WTC11 (cell line): ENCODE results near the gene PTGER2. TPM values are rescaled to one million over a fixed set of nuclear protein-coding genes. Genes with fewer than 3 reads are reported as not detected.
A peak's percentile ranks its signal among the peaks of the same experiment; 100 is the strongest.

Experiments used
- ATAC-seq: fragments of 200-7000 bp; cut with Tn5 transposase; 2 replicates; pipeline ENCODE4 v1.10.0; 2021; ENCODE audit warnings: mild to moderate bottlenecking, moderate library complexity
- CTCF ChIA-PET: fragments of 300-600 bp; sonication (Branson Sonifier 250); formaldehyde crosslinking; loops from one replicate; lab custom pipeline; 2021; ENCODE audit warnings: antibody characterized with exemption; lab: Charles Lee
- POLR2A ChIA-PET: fragments of 350-600 bp; sonication (Branson Sonifier 250); formaldehyde crosslinking; loops from one replicate; lab custom pipeline; 2021; ENCODE audit warnings: antibody characterized with exemption; lab: Charles Lee
- DNase-seq: peaks from one replicate; pipeline ENCODE4 v3.0.0; 2021; ENCODE audit warnings: low spot score
- H3K27ac Mint-ChIP-seq: 2 replicates; pipeline ENCODE4 v1.8.0; 2021; ENCODE audit warnings: mixed read lengths
- H3K27me3 Mint-ChIP-seq: 2 replicates; pipeline ENCODE4 v1.8.0; 2021; ENCODE audit warnings: low read depth, mild to moderate bottlenecking, moderate library complexity, mixed read lengths
- H3K36me3 Mint-ChIP-seq: 2 replicates; pipeline ENCODE4 v1.8.0; 2021; ENCODE audit warnings: mixed read lengths
- H3K4me1 Mint-ChIP-seq: 2 replicates; pipeline ENCODE4 v1.8.0; 2022; ENCODE audit warnings: mixed read lengths
- H3K4me3 Mint-ChIP-seq: 2 replicates; pipeline ENCODE4 v1.8.0; 2021; ENCODE audit warnings: mild to moderate bottlenecking, moderate library complexity, mixed read lengths
- H3K9me3 Mint-ChIP-seq: 2 replicates; pipeline ENCODE4 v1.8.0; 2021; ENCODE audit warnings: mixed read lengths
- AFF4 ChIP-seq: sonication (generic); formaldehyde crosslinking; IDR thresholded peaks from 2 replicates; pipeline ENCODE4 v1.8.1; 2023; ENCODE audit warnings: mild to moderate bottlenecking, missing genetic modification reagents, borderline replicate concordance
- ARID4B ChIP-seq: sonication (generic); formaldehyde crosslinking; IDR thresholded peaks from 2 replicates; pipeline ENCODE4 v1.8.0; 2023; ENCODE audit warnings: missing genetic modification reagents, mild to moderate bottlenecking, borderline replicate concordance
- CDX4 ChIP-seq: fragments of 250-450 bp; sonication (Bioruptor Pico); IDR thresholded peaks from 2 replicates; pipeline ENCODE4 v1.9.0; 2021; ENCODE audit warnings: moderate library complexity, mild to moderate bottlenecking, inconsistent platforms, borderline replicate concordance
- CTCF ChIP-seq: fragments of 200-600 bp; IDR thresholded peaks from 2 replicates; pipeline ENCODE4 v1.8.0; 2022; ENCODE audit warnings: antibody characterized with exemption
- ELF4 ChIP-seq: sonication (generic); formaldehyde crosslinking; IDR thresholded peaks from 2 replicates; pipeline ENCODE4 v1.8.1; 2022; ENCODE audit warnings: low read depth, mild to moderate bottlenecking, moderate library complexity, missing genetic modification reagents
- ERG ChIP-seq: fragments of 250-450 bp; sonication (Bioruptor Pico); IDR thresholded peaks from 2 replicates; pipeline ENCODE4 v1.8.0; 2021; ENCODE audit warnings: mild to moderate bottlenecking
- FOXJ3 ChIP-seq: sonication (generic); formaldehyde crosslinking; IDR thresholded peaks from 2 replicates; pipeline ENCODE4 v1.9.0; 2021; ENCODE audit warnings: missing genetic modification reagents, mild to moderate bottlenecking, borderline replicate concordance
- HMGA2 ChIP-seq: fragments of 250-450 bp; sonication (Bioruptor Pico); IDR thresholded peaks from 2 replicates; pipeline ENCODE4 v1.4.0; 2021; ENCODE audit warnings: mild to moderate bottlenecking, moderate library complexity
- HMGXB4 ChIP-seq: sonication (generic); formaldehyde crosslinking; IDR thresholded peaks from 2 replicates; pipeline ENCODE4 v1.8.1; 2023; ENCODE audit warnings: mild to moderate bottlenecking, moderate library complexity, missing genetic modification reagents
- JUN ChIP-seq: sonication (generic); formaldehyde crosslinking; IDR thresholded peaks from 2 replicates; pipeline ENCODE4 v1.8.0; 2023; ENCODE audit warnings: mild to moderate bottlenecking, missing genetic modification reagents
- KAT7 ChIP-seq: sonication (generic); formaldehyde crosslinking; IDR thresholded peaks from 2 replicates; pipeline ENCODE4 v1.8.1; 2023; ENCODE audit warnings: missing genetic modification reagents, mild to moderate bottlenecking, borderline replicate concordance
- PREB ChIP-seq: sonication (generic); formaldehyde crosslinking; IDR thresholded peaks from 2 replicates; pipeline ENCODE4 v1.8.1; 2022; ENCODE audit warnings: mild to moderate bottlenecking, missing genetic modification reagents, moderate library complexity, borderline replicate concordance
- ZBTB43 ChIP-seq: sonication (generic); formaldehyde crosslinking; IDR thresholded peaks from 2 replicates; pipeline ENCODE4 v1.8.1; 2023; ENCODE audit warnings: mild to moderate bottlenecking, missing genetic modification reagents
- ZMAT4 ChIP-seq: fragments of 250-450 bp; sonication (Bioruptor Pico); IDR thresholded peaks from 2 replicates; pipeline ENCODE4 v1.9.0; 2021; ENCODE audit warnings: mild to moderate bottlenecking
- ZNF263 ChIP-seq: sonication (generic); formaldehyde crosslinking; IDR thresholded peaks from 2 replicates; pipeline ENCODE4 v1.8.1; 2022; ENCODE audit warnings: low read depth, mild to moderate bottlenecking, moderate library complexity, missing genetic modification reagents
- ZNF396 ChIP-seq: fragments of 250-450 bp; sonication (Bioruptor Pico); IDR thresholded peaks from 2 replicates; pipeline ENCODE4 v1.8.0; 2021; ENCODE audit warnings: mild to moderate bottlenecking, moderate library complexity, borderline replicate concordance
- ZNF423 ChIP-seq: fragments of 250-450 bp; sonication (Bioruptor Pico); IDR thresholded peaks from 2 replicates; pipeline ENCODE4 v2.1.2; 2022; ENCODE audit warnings: mild to moderate bottlenecking, moderate library complexity
- total RNA-seq: library from RNA; stranded (reverse); gene quantifications from 3 replicates; pipeline ENCODE4 v1.2.3, GENCODE V29; 2021

The PTGER2 gene
- total RNA-seq, 1 experiment from 2014 or later: 0.92 TPM

GRCh38 chr14:52336241-52336640 is 22.1 kb downstream of the PTGER2 start (continued):
- no peak for TF ChIP-seq ARID4B (CRISPR knock-in tag)
- TF ChIP-seq ZNF263 (CRISPR knock-in tag): no peak
- TF ChIP-seq CTCF: no peak
- no peak for TF ChIP-seq FOXJ3
- TF ChIP-seq HMGXB4 (CRISPR knock-in tag): no peak
- TF ChIP-seq ZNF396: no peak
- TF ChIP-seq ERG: no peak
- no peak for TF ChIP-seq ZBTB43 (CRISPR knock-in tag)
- no peak for TF ChIP-seq ZMAT4 (CRISPR knock-in tag)
- no peak for TF ChIP-seq PREB
- no peak for TF ChIP-seq ELF4 (CRISPR knock-in tag)
- no peak for TF ChIP-seq HMGA2

GRCh38 chr14:52338051-52338681 is 24.1 kb downstream of the PTGER2 start:
- Mint-ChIP-seq H3K27me3 (no peaks in the 10 kb centered on the region), H3K4me3 (no peak overlapping the region), H3K9me3 (no peaks in the 10 kb centered on the region), H3K27ac (no peak overlapping the region), H3K36me3 (no peaks in the 10 kb centered on the region), H3K4me1 (peaks cover 11% of the 10 kb centered on the region)
- ChIA-PET CTCF (no interaction called here), POLR2A (no interaction called here)
- ATAC-seq (peak; percentile 41; the same call in 1 of the 2 replicates), DNase-seq (no peak)
- TF ChIP-seq CDX4 (CRISPR knock-in tag) (no peak), KAT7 (no peak), AFF4 (CRISPR knock-in tag) (no peak), ZNF423 (CRISPR knock-in tag) (no peak), JUN (CRISPR knock-in tag) (no peak)
